K562 (cell line): Measurements from ENCODE around the gene LDB1. TPM values are rescaled to one million over a fixed set of nuclear protein-coding genes. Genes with fewer than 3 reads are reported as not detected.

Source experiments
- BCOR ChIP-seq: fragments of 450-650 bp; IDR thresholded peaks from 2 replicates; pipeline ENCODE4 v1.6.1; 2016
- ETS2 ChIP-seq: IDR thresholded peaks from 2 replicates; pipeline ENCODE4 v1.6.1; 2016; ENCODE audit warnings: borderline replicate concordance, missing genetic modification characterization, mild to moderate bottlenecking, moderate library complexity, missing compliant biosample characterization; ENCODE audit not compliant: poor library complexity, severe bottlenecking
- HDAC1 ChIP-seq, 2 experiments: fragments of 450-650 bp; IDR thresholded peaks; 2 replicates each; pipeline ENCODE4 v1.6.1; 2016 to 2017; ENCODE audit warnings: inconsistent platforms in 1 of 2, mild to moderate bottlenecking in 1 of 2, moderate library complexity in 1 of 2
- KDM1A ChIP-seq, 2 experiments: fragments of 450-650 bp; IDR thresholded peaks; 2 replicates each; pipeline ENCODE4 v1.6.1; 2016; ENCODE audit warnings: mild to moderate bottlenecking in 2 of 2
- NFYB ChIP-seq: IDR thresholded peaks from 2 replicates; pipeline ENCODE4 v1.6.1; 2011; ENCODE audit warnings: mild to moderate bottlenecking, moderate library complexity; ENCODE audit not compliant: insufficient read length; ENCODE audit errors: extremely low read depth
- PURB ChIP-seq: sonication (generic); formaldehyde crosslinking; IDR thresholded peaks from 2 replicates; pipeline ENCODE4 v1.9.0; 2021; ENCODE audit warnings: low read depth, mild to moderate bottlenecking, missing genetic modification reagents
- SMARCA5 ChIP-seq: fragments of 450-650 bp; IDR thresholded peaks from 2 replicates; pipeline ENCODE4 v1.6.1; 2016
- ZBTB17 ChIP-seq: fragments of 450-650 bp; formaldehyde crosslinking; IDR thresholded peaks from 2 replicates; pipeline ENCODE4 v1.4.0; 2020; ENCODE audit warnings: mild to moderate bottlenecking
- ZC3H4 ChIP-seq: sonication (generic); formaldehyde crosslinking; IDR thresholded peaks from 2 replicates; pipeline ENCODE4 v1.9.0; 2021; ENCODE audit warnings: missing genetic modification reagents, borderline replicate concordance
- ZNF347 ChIP-seq: fragments of 450-650 bp; formaldehyde crosslinking; IDR thresholded peaks from 2 replicates; pipeline ENCODE4 v1.4.0; 2020; ENCODE audit warnings: low read depth, mild to moderate bottlenecking, moderate library complexity
- polyA plus RNA-seq, 8 experiments: library from polyadenylated mRNA; depleted of rRNA in 4 of 8; stranded (reverse) in 5 of 8; unstranded in 3 of 8; fragments of >200 nt; fragmentation: Nextera tagmentation in 2 of 8; fragmentation: Illumina TruSeq in 1 of 8; extraction: Ambion mirVana in 2 of 8; extraction: Trizol in 1 of 8; gene quantifications; 2 replicates each; pipeline versions ENCODE4 v1.2.1 to v1.2.3, GENCODE V29; 2011 to 2014; ENCODE audit warnings: inconsistent platforms in 1 of 8, missing spikeins in 1 of 8
- total RNA-seq, 7 experiments: library from RNA; depleted of rRNA in 6 of 7; stranded (reverse); fragments of >200 nt in 6 of 7; fragmentation: Illumina TruSeq in 2 of 7; extraction: Trizol in 2 of 7; gene quantifications; 2 replicates each; pipeline versions ENCODE4 v1.2.1 to v1.2.3, GENCODE V29; 2011 to 2021; ENCODE audit warnings: low replicate concordance in 1 of 7
- TF ChIP-seq, protein P1 (sequence below): fragments of 250-450 bp; sonication (Bioruptor Pico); IDR thresholded peaks from 2 replicates; pipeline ENCODE4 v1.4.0; 2020
- TF ChIP-seq, protein P2 (sequence below), 3 experiments: fragments of 200-800 bp in 1 of 3; fragments of 250-450 bp in 1 of 3; fragments of 450-650 bp in 1 of 3; sonication (Bioruptor Pico) in 1 of 3; sonication (Bioruptor generic) in 1 of 3; formaldehyde crosslinking in 1 of 3; IDR thresholded peaks; 2 replicates each; pipeline versions ENCODE4 v1.6.1 to v1.8.0; 2016 to 2022; ENCODE audit warnings: mild to moderate bottlenecking in 2 of 3, missing genetic modification characterization in 2 of 3, missing compliant biosample characterization in 1 of 3, moderate library complexity in 1 of 3

The LDB1 gene
- total and polyA plus RNA-seq, 9 of the 15 experiments (the other 6 are each of a cell fraction or from before 2014, with no cell fraction given): 1.9 to 137 (median 105) TPM

DNA sequence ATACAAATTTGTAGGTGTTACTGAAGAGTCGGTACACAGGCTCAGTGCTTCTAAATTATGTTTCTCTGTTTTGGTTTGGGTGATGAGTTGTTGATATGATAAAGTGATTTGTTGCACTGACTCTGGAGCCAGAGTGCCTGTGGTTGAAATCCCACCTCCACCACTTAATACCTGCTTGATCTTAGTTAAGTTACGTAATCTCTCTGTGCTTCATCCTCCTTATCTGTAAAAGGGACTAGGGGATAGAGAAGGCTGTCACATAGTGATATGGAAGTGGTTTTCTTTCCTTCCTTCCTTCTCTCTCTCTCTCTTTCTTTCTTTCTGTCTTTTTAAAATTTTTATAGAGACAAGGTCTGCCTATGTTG, 55.7 kb downstream of the LDB1 start (continued):
- TF ChIP-seq, protein P1, sequence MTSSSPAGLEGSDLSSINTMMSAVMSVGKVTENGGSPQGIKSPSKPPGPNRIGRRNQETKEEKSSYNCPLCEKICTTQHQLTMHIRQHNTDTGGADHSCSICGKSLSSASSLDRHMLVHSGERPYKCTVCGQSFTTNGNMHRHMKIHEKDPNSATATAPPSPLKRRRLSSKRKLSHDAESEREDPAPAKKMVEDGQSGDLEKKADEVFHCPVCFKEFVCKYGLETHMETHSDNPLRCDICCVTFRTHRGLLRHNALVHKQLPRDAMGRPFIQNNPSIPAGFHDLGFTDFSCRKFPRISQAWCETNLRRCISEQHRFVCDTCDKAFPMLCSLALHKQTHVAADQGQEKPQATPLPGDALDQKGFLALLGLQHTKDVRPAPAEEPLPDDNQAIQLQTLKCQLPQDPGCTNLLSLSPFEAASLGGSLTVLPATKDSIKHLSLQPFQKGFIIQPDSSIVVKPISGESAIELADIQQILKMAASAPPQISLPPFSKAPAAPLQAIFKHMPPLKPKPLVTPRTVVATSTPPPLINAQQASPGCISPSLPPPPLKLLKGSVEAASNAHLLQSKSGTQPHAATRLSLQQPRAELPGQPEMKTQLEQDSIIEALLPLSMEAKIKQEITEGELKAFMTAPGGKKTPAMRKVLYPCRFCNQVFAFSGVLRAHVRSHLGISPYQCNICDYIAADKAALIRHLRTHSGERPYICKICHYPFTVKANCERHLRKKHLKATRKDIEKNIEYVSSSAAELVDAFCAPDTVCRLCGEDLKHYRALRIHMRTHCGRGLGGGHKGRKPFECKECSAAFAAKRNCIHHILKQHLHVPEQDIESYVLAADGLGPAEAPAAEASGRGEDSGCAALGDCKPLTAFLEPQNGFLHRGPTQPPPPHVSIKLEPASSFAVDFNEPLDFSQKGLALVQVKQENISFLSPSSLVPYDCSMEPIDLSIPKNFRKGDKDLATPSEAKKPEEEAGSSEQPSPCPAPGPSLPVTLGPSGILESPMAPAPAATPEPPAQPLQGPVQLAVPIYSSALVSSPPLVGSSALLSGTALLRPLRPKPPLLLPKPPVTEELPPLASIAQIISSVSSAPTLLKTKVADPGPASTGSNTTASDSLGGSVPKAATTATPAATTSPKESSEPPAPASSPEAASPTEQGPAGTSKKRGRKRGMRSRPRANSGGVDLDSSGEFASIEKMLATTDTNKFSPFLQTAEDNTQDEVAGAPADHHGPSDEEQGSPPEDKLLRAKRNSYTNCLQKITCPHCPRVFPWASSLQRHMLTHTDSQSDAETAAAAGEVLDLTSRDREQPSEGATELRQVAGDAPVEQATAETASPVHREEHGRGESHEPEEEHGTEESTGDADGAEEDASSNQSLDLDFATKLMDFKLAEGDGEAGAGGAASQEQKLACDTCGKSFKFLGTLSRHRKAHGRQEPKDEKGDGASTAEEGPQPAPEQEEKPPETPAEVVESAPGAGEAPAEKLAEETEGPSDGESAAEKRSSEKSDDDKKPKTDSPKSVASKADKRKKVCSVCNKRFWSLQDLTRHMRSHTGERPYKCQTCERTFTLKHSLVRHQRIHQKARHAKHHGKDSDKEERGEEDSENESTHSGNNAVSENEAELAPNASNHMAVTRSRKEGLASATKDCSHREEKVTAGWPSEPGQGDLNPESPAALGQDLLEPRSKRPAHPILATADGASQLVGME (CRISPR knock-in tag): no peak
- TF ChIP-seq KDM1A (IDR thresholded peaks at IDR 0.05) (peak; percentile 57 to 67; a peak in 2 of 4 replicates), ETS2 (tag) (no peak), ZNF347 (CRISPR knock-in tag) (no peak), HDAC1 (IDR thresholded peaks at IDR 0.05) (no peak), ZC3H4 (no peak), NFYB (no peak), PURB (CRISPR knock-in tag) (no peak), ZBTB17 (no peak), BCOR (no peak), SMARCA5 (no peak)
- TF ChIP-seq, protein P2, sequence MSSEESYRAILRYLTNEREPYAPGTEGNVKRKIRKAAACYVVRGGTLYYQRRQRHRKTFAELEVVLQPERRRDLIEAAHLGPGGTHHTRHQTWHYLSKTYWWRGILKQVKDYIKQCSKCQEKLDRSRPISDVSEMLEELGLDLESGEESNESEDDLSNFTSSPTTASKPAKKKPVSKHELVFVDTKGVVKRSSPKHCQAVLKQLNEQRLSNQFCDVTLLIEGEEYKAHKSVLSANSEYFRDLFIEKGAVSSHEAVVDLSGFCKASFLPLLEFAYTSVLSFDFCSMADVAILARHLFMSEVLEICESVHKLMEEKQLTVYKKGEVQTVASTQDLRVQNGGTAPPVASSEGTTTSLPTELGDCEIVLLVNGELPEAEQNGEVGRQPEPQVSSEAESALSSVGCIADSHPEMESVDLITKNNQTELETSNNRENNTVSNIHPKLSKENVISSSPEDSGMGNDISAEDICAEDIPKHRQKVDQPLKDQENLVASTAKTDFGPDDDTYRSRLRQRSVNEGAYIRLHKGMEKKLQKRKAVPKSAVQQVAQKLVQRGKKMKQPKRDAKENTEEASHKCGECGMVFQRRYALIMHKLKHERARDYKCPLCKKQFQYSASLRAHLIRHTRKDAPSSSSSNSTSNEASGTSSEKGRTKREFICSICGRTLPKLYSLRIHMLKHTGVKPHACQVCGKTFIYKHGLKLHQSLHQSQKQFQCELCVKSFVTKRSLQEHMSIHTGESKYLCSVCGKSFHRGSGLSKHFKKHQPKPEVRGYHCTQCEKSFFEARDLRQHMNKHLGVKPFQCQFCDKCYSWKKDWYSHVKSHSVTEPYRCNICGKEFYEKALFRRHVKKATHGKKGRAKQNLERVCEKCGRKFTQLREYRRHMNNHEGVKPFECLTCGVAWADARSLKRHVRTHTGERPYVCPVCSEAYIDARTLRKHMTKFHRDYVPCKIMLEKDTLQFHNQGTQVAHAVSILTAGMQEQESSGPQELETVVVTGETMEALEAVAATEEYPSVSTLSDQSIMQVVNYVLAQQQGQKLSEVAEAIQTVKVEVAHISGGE (CRISPR knock-in tag; IDR thresholded peaks at IDR 0.05): no peak
